ENCODE measurements around the gene CIB4.

- TF ChIP-seq CTCF (IDR thresholded peaks at IDR 0.05): no peak
- TF ChIP-seq EZH2 (IDR thresholded peaks at IDR 0.05; ENCODE audit: borderline replicate concordance, insufficient read depth, low read depth, low read length, poor library complexity, severe bottlenecking): no peak
These were observed 61.0 kb downstream of the CIB4 start for GRCh38 chr2:26580151-26580550.

Data from B cell (primary cell).